ENCODE measurements around the gene WIPF3.

Gene WIPF3, protein sequence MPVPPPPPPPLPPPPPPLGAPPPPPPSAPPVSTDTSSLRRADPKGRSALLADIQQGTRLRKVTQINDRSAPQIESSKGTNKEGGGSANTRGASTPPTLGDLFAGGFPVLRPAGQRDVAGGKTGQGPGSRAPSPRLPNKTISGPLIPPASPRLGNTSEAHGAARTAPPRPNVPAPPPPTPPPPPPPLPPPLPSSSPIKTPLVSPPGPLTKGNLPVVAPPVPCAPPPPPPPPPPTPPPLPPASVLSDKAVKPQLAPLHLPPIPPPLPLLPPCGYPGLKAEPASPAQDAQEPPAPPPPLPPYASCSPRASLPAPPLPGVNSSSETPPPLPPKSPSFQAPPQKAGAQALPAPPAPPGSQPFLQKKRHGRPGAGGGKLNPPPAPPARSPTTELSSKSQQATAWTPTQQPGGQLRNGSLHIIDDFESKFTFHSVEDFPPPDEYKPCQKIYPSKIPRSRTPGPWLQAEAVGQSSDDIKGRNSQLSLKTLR

DNA sequence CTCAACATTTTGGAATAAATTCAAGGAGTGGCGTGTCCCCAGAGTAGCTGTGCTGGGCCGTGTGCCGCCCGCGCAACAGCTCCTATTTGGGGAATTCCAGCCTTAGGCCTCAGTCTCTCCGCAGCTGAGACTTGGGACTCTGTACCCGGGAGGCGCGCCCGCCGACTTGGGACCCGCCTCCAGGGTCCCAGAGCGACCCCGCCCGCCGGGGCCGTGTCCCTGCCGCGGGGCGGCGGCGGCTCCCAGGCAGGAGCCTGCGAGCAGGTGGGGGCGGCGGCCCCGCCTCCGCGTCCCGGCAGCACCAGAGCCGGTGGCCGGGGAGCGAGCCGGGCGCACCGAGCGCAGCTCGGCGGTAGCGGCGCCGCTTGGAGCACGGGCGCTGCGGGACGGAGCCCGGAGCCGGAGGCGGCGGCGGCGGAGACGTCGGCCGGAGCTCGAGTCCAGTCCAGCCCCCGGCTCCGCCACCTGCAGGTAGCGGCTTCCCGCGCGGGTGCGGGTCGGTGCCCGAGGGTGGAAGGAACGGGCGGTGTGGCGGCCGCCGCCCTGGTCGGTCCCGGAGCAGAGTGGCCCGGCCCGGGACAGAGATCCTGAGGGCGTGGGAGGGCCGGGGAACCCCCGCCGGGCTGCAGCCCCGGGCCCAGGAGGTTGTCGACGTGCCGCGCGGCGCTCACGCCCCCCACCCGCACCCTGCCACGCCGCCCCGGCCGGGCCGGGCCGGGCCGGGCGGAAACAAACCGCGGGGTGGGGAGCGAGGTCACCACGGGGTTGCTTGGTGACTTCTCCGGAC is at the start of gene WIPF3:
WIPF3 (plus strand) TSS at position 301 of the 787 bp plus-strand sequence. CDS start 28,217 bp downstream, outside the sequence.
- H3K9ac ChIP-seq (ENCODE audit: low read length in 5 of 5): peak within 1 kb of the TSS in 1 of 5 donors; percentile 49
- H3K9me3 ChIP-seq (ENCODE audit: control insufficient read depth in 5 of 5, low read length in 5 of 5): no peaks in the 10 kb centered on the region
- H3K27ac ChIP-seq (ENCODE audit: low read depth, low read length): no peak within 1 kb of the TSS
- peaks cover 0 to 19% (median 11%) of the 10 kb centered on the region in 5 donors for H3K4me1 ChIP-seq (ENCODE audit: control insufficient read depth in 5 of 5, insufficient read depth in 5 of 5, low read length in 5 of 5)
- no peaks in the 10 kb centered on the region for H3K36me3 ChIP-seq (ENCODE audit: control insufficient read depth in 5 of 5, insufficient read depth in 5 of 5, low read length in 5 of 5)
- peaks cover 0 to 34% (median 14%) of the 10 kb centered on the region in 5 donors for H3K27me3 ChIP-seq (ENCODE audit: control insufficient read depth in 5 of 5, insufficient read depth in 4 of 5, low read length in 5 of 5)
- peak within 1 kb of the TSS; percentile 48 to 64 (median 59) for H3K4me3 ChIP-seq (ENCODE audit: low read depth in 1 of 5, low read length in 5 of 5)

DNA sequence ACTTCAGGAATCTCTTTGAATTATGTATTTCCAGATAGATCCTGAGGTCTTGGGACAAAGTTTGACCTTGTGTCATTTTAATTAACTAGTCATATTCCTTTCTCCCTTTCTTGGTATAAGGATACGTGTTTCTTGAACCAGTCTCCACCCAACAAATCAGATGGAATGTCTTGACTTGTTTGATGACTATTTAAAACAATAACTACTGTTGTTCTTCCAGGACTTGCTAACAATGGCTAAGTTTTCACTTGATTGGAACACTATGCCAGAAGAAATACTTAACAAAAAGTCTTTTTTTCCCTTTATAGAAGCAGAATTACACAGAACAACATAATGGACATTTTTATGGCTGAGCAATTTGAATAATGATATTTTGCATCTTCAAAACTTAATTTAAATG is 43.0 kb upstream of the WIPF3 start:
- Histone ChIP-seq H3K4me3 (ENCODE audit: low read depth in 1 of 5, low read length in 5 of 5) (no peak overlapping the region), H3K4me1 (ENCODE audit: control insufficient read depth in 5 of 5, insufficient read depth in 5 of 5, low read length in 5 of 5) (no peaks in the 10 kb centered on the region), H3K27ac (ENCODE audit: low read depth, low read length) (no peak overlapping the region), H3K27me3 (ENCODE audit: control insufficient read depth in 5 of 5, insufficient read depth in 4 of 5, low read length in 5 of 5) (peaks cover 0 to 4% (median 3%) of the 10 kb centered on the region in 5 donors), H3K9me3 (ENCODE audit: control insufficient read depth in 5 of 5, low read length in 5 of 5) (no peaks in the 10 kb centered on the region), H3K9ac (ENCODE audit: low read length in 5 of 5) (no peak overlapping the region), H3K36me3 (ENCODE audit: control insufficient read depth in 5 of 5, insufficient read depth in 5 of 5, low read length in 5 of 5) (no peaks in the 10 kb centered on the region)

- Histone ChIP-seq H3K4me3 (ENCODE audit: low read depth in 1 of 5, low read length in 5 of 5) (no peak overlapping the region), H3K9me3 (ENCODE audit: control insufficient read depth in 5 of 5, low read length in 5 of 5) (no peaks in the 10 kb centered on the region), H3K4me1 (ENCODE audit: control insufficient read depth in 5 of 5, insufficient read depth in 5 of 5, low read length in 5 of 5) (no peaks in the 10 kb centered on the region), H3K27ac (ENCODE audit: low read depth, low read length) (no peak overlapping the region), H3K27me3 (ENCODE audit: control insufficient read depth in 5 of 5, insufficient read depth in 4 of 5, low read length in 5 of 5) (peaks cover 0 to 4% (median 3%) of the 10 kb centered on the region in 5 donors), H3K9ac (ENCODE audit: low read length in 5 of 5) (no peak overlapping the region), H3K36me3 (ENCODE audit: control insufficient read depth in 5 of 5, insufficient read depth in 5 of 5, low read length in 5 of 5) (no peaks in the 10 kb centered on the region)
Measured at GRCh38 chr7:29764227-29764626, 42.1 kb upstream of the WIPF3 start.

DNA sequence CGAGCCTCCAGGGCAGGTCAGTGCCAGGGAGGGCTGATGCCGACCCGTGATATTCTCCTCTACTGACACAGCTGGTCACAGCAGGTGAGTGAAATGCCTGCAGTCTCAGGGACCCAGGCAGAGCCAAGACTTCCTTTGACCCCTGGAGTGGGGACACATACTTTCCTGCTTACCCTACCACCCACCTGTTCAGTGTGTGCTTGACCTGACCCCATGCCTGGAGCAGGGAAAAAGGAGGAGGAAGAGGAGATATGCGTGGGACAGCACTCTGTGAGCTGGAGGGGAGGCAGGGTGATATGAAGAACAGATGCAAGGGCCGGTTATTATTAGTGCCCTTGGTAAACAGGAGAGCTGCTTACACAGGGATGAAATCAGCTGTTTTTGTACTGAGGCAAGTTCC is 40.8 kb upstream of the WIPF3 start:
- H3K4me1 ChIP-seq (ENCODE audit: control insufficient read depth in 5 of 5, insufficient read depth in 5 of 5, low read length in 5 of 5): peaks cover 0 to 6% (median 0%) of the 10 kb centered on the region in 5 donors
- no peaks in the 10 kb centered on the region for H3K36me3 ChIP-seq (ENCODE audit: control insufficient read depth in 5 of 5, insufficient read depth in 5 of 5, low read length in 5 of 5)
- no peak overlapping the region for H3K4me3 ChIP-seq (ENCODE audit: low read depth in 1 of 5, low read length in 5 of 5)
- no peaks in the 10 kb centered on the region for H3K9me3 ChIP-seq (ENCODE audit: control insufficient read depth in 5 of 5, low read length in 5 of 5)
- peaks cover 0 to 4% (median 3%) of the 10 kb centered on the region in 5 donors for H3K27me3 ChIP-seq (ENCODE audit: control insufficient read depth in 5 of 5, insufficient read depth in 4 of 5, low read length in 5 of 5)
- no peak overlapping the region for H3K9ac ChIP-seq (ENCODE audit: low read length in 5 of 5)
- no peak overlapping the region for H3K27ac ChIP-seq (ENCODE audit: low read depth, low read length)

GRCh38 chr7:29770371-29770770 is 35.9 kb upstream of the WIPF3 start:
- Histone ChIP-seq H3K27ac (ENCODE audit: low read depth, low read length) (no peak overlapping the region), H3K9ac (ENCODE audit: low read length in 5 of 5) (no peak overlapping the region), H3K4me1 (ENCODE audit: control insufficient read depth in 5 of 5, insufficient read depth in 5 of 5, low read length in 5 of 5) (peaks cover 0 to 6% (median 0%) of the 10 kb centered on the region in 5 donors), H3K36me3 (ENCODE audit: control insufficient read depth in 5 of 5, insufficient read depth in 5 of 5, low read length in 5 of 5) (no peaks in the 10 kb centered on the region), H3K9me3 (ENCODE audit: control insufficient read depth in 5 of 5, low read length in 5 of 5) (no peaks in the 10 kb centered on the region), H3K27me3 (ENCODE audit: control insufficient read depth in 5 of 5, insufficient read depth in 4 of 5, low read length in 5 of 5) (peaks cover 0 to 3% (median 0%) of the 10 kb centered on the region in 5 donors), H3K4me3 (ENCODE audit: low read depth in 1 of 5, low read length in 5 of 5) (no peak overlapping the region)

- Histone ChIP-seq H3K36me3 (ENCODE audit: control insufficient read depth in 5 of 5, insufficient read depth in 5 of 5, low read length in 5 of 5) (no peaks in the 10 kb centered on the region), H3K9ac (ENCODE audit: low read length in 5 of 5) (no peak overlapping the region), H3K27ac (ENCODE audit: low read depth, low read length) (no peak overlapping the region)
Measured at GRCh38 chr7:29771081-29771816, 35.1 kb upstream of the WIPF3 start.

DNA sequence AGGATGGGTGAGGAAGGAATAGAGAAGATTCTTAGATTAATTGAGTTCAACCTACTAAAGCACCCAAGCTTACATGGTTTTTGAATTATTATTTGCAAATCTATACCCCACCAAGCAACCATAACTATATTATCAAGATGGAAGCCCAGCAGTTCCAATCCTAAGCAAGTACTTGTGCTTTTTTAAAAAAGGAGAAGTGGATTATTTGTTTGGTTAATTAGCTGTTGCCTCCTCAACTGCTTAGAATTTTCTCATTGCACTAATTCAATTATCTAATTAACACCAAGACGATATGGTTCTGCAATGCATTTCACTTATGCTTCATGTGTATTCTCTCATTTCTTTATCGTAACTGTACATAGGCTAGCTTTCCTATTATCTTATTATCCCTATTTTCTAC is 27.3 kb upstream of the WIPF3 start:
- H3K4me3 ChIP-seq (ENCODE audit: low read depth in 1 of 5, low read length in 5 of 5): no peak overlapping the region
- no peaks in the 10 kb centered on the region for H3K4me1 ChIP-seq (ENCODE audit: control insufficient read depth in 5 of 5, insufficient read depth in 5 of 5, low read length in 5 of 5)
- no peak overlapping the region for H3K27ac ChIP-seq (ENCODE audit: low read depth, low read length)
- no peaks in the 10 kb centered on the region for H3K36me3 ChIP-seq (ENCODE audit: control insufficient read depth in 5 of 5, insufficient read depth in 5 of 5, low read length in 5 of 5)
- no peak overlapping the region for H3K9ac ChIP-seq (ENCODE audit: low read length in 5 of 5)
- H3K27me3 ChIP-seq (ENCODE audit: control insufficient read depth in 5 of 5, insufficient read depth in 4 of 5, low read length in 5 of 5): peaks cover 0 to 8% (median 2%) of the 10 kb centered on the region in 5 donors
- peaks cover 0 to 6% (median 4%) of the 10 kb centered on the region in 5 donors for H3K9me3 ChIP-seq (ENCODE audit: control insufficient read depth in 5 of 5, low read length in 5 of 5)

More at GRCh38 chr7:29771081-29771816, 35.1 kb upstream of the WIPF3 start:
- no peak overlapping the region for H3K4me3 ChIP-seq (ENCODE audit: low read depth in 1 of 5, low read length in 5 of 5)
- H3K9me3 ChIP-seq (ENCODE audit: control insufficient read depth in 5 of 5, low read length in 5 of 5): peaks cover 0 to 4% (median 0%) of the 10 kb centered on the region in 5 donors
- peaks cover 0 to 6% (median 0%) of the 10 kb centered on the region in 5 donors for H3K4me1 ChIP-seq (ENCODE audit: control insufficient read depth in 5 of 5, insufficient read depth in 5 of 5, low read length in 5 of 5)
- H3K27me3 ChIP-seq (ENCODE audit: control insufficient read depth in 5 of 5, insufficient read depth in 4 of 5, low read length in 5 of 5): no peaks in the 10 kb centered on the region

GRCh38 chr7:29780346-29780745 is 26.0 kb upstream of the WIPF3 start:
- no peak overlapping the region for H3K9ac ChIP-seq (ENCODE audit: low read length in 5 of 5)
- H3K27me3 ChIP-seq (ENCODE audit: control insufficient read depth in 5 of 5, insufficient read depth in 4 of 5, low read length in 5 of 5): peaks cover 0 to 8% (median 2%) of the 10 kb centered on the region in 5 donors
- H3K9me3 ChIP-seq (ENCODE audit: control insufficient read depth in 5 of 5, low read length in 5 of 5): peaks cover 0 to 6% (median 4%) of the 10 kb centered on the region in 5 donors
- no peak overlapping the region for H3K27ac ChIP-seq (ENCODE audit: low read depth, low read length)
- H3K36me3 ChIP-seq (ENCODE audit: control insufficient read depth in 5 of 5, insufficient read depth in 5 of 5, low read length in 5 of 5): no peaks in the 10 kb centered on the region
- no peak overlapping the region for H3K4me3 ChIP-seq (ENCODE audit: low read depth in 1 of 5, low read length in 5 of 5)
- no peaks in the 10 kb centered on the region for H3K4me1 ChIP-seq (ENCODE audit: control insufficient read depth in 5 of 5, insufficient read depth in 5 of 5, low read length in 5 of 5)

DNA sequence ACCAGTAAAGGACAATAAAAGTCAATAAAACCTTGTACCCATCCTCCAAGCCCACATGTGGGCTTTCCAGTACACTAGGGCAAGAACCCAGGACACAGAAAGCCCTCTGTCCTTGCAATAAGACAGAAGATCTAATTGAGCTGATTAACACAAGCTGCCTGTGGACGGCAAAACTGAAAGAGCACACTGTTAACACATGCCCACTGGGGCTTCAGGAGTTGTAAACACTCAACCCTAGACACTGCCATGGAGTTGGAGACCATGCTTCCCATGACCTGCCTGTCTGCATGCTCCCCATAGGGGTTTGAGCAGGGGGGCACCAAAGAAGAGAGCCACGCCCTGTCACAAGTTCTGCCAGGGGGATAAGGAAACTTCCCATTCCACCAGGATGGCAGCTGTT is 22.6 kb upstream of the WIPF3 start:
- Histone ChIP-seq H3K36me3 (ENCODE audit: control insufficient read depth in 5 of 5, insufficient read depth in 5 of 5, low read length in 5 of 5) (no peaks in the 10 kb centered on the region), H3K27ac (ENCODE audit: low read depth, low read length) (no peak overlapping the region), H3K9ac (ENCODE audit: low read length in 5 of 5) (no peak overlapping the region), H3K4me1 (ENCODE audit: control insufficient read depth in 5 of 5, insufficient read depth in 5 of 5, low read length in 5 of 5) (no peaks in the 10 kb centered on the region), H3K27me3 (ENCODE audit: control insufficient read depth in 5 of 5, insufficient read depth in 4 of 5, low read length in 5 of 5) (peaks cover 0 to 2% (median under 1%) of the 10 kb centered on the region in 5 donors), H3K9me3 (ENCODE audit: control insufficient read depth in 5 of 5, low read length in 5 of 5) (peaks cover 0 to 6% (median 0%) of the 10 kb centered on the region in 5 donors), H3K4me3 (ENCODE audit: low read depth in 1 of 5, low read length in 5 of 5) (no peak overlapping the region)

Measured in subcutaneous abdominal adipose tissue (tissue), 5 donors.